ENCODE data around the gene BPI. TPM values are rescaled to one million over a fixed set of nuclear protein-coding genes. Genes with fewer than 3 reads are reported as not detected.

The BPI gene
- total RNA-seq, 1 donor from 2014 or later = not detected

DNA sequence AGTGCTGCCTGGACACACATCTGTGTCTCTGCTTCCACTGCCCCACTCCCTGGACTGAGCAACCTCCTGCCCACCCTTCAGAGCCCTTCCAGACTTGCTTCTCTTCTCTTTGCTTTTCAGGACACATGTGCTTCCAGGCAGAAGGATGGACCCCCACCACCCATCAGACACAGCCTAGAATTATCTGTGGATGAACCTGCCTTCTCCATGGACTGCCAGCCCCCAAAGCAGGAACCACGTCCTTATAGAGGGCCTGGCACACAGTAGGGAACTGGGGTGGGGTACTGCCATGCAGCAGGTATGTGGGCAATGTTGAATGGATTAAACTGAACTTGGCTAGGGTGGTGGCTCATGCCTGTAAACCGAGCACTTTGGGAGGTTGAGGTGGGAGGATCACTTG, 47.0 kb upstream of the BPI start:
- Mint-ChIP-seq H3K4me1 (peaks cover 33% of the 10 kb centered on the region), H3K4me3 (no peak overlapping the region), H3K9me3 (no peaks in the 10 kb centered on the region), H3K36me3 (no peaks in the 10 kb centered on the region), H3K27ac (no peak overlapping the region), H3K27me3 (ENCODE audit: insufficient read depth, low read depth) (peaks cover 9% of the 10 kb centered on the region)
- peaks cover 7% of the 10 kb centered on the region for H3F3A ChIP-seq (ENCODE audit: low read depth)
- no peak overlapping the region for H3K27ac ChIP-seq
- no peak overlapping the region for H3K4me2 ChIP-seq
- H3K4me1 ChIP-seq = peaks cover 18% of the 10 kb centered on the region
- H2AFZ ChIP-seq (replicated peaks) = no peak overlapping the region
- H3K9ac ChIP-seq = no peak overlapping the region
- DNase-seq (ENCODE audit: low spot score) = no peak
- H3K27me3 ChIP-seq = peaks cover 34% of the 10 kb centered on the region
- H3K79me2 ChIP-seq (ENCODE audit: low read depth) = no peaks in the 10 kb centered on the region
- H4K20me1 ChIP-seq (ENCODE audit: low read depth) = no peaks in the 10 kb centered on the region
- no peaks in the 10 kb centered on the region for H3K9me3 ChIP-seq (ENCODE audit: low read depth)
- TF ChIP-seq EZH2phosphoT487 (IDR thresholded peaks at IDR 0.05) = no peak
- H3K36me3 ChIP-seq = no peaks in the 10 kb centered on the region
- H3K4me3 ChIP-seq = no peak overlapping the region

DNA sequence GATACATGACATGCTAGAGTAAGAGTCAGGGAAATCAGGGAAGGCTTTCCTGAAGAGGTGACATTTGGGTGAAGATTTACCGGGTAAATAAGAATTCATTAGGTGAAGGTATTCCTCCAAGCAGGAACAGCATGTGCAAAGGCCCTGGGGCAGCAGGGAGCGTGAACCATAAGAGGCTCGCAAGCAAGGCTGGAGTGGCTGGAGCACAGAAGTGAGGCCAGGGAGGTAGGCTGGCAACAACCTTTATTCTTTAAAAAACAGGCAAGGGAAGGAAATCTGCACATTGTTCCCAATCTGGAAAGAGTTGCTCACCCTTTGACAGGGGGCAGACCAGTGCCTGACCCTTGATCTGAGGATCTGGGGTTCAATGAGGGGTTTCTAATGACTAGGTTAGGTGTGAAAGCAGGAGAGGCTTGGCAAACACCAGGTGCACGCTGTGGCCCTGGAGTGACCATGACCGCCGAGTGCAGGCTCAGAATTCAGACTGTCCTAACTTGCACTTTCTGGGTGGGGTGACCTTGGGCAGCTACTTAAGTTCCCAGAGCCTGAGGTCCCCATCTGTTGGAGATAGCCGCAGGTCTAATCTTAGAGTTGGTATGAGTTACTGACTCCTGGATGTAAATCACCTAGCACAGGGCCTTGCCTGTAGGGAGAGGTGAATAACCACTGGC, 45.3 kb upstream of the BPI start:
- H3K27ac Mint-ChIP-seq = peak overlapping the region; percentile 64
- peaks cover 7% of the 10 kb centered on the region for H3F3A ChIP-seq (ENCODE audit: low read depth)
- DNase-seq (ENCODE audit: low spot score) = no peak
- peaks cover 5% of the 10 kb centered on the region for H3K4me1 ChIP-seq
- H2AFZ ChIP-seq (replicated peaks) = no peak overlapping the region
- TF ChIP-seq EZH2phosphoT487 (IDR thresholded peaks at IDR 0.05) (no peak), EZH2 (IDR thresholded peaks at IDR 0.05) (no peak)
- TF ChIP-seq, protein P1, sequence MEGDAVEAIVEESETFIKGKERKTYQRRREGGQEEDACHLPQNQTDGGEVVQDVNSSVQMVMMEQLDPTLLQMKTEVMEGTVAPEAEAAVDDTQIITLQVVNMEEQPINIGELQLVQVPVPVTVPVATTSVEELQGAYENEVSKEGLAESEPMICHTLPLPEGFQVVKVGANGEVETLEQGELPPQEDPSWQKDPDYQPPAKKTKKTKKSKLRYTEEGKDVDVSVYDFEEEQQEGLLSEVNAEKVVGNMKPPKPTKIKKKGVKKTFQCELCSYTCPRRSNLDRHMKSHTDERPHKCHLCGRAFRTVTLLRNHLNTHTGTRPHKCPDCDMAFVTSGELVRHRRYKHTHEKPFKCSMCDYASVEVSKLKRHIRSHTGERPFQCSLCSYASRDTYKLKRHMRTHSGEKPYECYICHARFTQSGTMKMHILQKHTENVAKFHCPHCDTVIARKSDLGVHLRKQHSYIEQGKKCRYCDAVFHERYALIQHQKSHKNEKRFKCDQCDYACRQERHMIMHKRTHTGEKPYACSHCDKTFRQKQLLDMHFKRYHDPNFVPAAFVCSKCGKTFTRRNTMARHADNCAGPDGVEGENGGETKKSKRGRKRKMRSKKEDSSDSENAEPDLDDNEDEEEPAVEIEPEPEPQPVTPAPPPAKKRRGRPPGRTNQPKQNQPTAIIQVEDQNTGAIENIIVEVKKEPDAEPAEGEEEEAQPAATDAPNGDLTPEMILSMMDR (IDR thresholded peaks at IDR 0.05) = no peak
- H3K4me2 ChIP-seq = no peak overlapping the region
- no peaks in the 10 kb centered on the region for H3K36me3 Mint-ChIP-seq
- H3K27ac ChIP-seq = no peak overlapping the region
- no peak overlapping the region for H3K4me3 ChIP-seq
- no peak overlapping the region for H3K9ac ChIP-seq
- H3K27me3 Mint-ChIP-seq (ENCODE audit: insufficient read depth, low read depth) = peaks cover 9% of the 10 kb centered on the region
- H3K4me3 Mint-ChIP-seq = peak overlapping the region; percentile 17
- no peaks in the 10 kb centered on the region for H3K36me3 ChIP-seq
- no peaks in the 10 kb centered on the region for H3K9me3 Mint-ChIP-seq
- peaks cover 42% of the 10 kb centered on the region for H3K27me3 ChIP-seq
- H3K9me3 ChIP-seq (ENCODE audit: low read depth) = no peaks in the 10 kb centered on the region
- H3K79me2 ChIP-seq (ENCODE audit: low read depth) = no peaks in the 10 kb centered on the region
- H3K4me1 Mint-ChIP-seq = peaks cover 27% of the 10 kb centered on the region
- no peaks in the 10 kb centered on the region for H4K20me1 ChIP-seq (ENCODE audit: low read depth)

DNA sequence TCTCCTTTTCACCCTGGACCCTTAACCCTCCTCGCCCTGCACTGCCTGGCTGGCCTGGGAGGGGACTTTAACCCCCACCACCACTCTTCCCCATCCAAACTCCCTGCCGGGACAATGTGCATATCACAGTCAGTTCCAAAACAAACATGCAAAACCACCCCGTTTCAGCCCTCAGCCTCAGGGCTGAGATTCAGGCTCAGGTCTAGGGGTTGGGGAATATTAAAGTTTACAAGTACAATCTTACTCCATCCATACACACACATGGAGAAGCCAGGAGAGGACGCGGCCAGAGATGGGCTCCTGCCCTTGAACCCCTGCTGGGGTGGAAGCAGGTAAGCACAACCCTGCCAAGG, 44.0 kb upstream of the BPI start:
- Histone ChIP-seq H3K27me3 (peaks cover 42% of the 10 kb centered on the region), H3K27ac (no peak overlapping the region), H4K20me1 (ENCODE audit: low read depth) (no peaks in the 10 kb centered on the region), H3K9me3 (ENCODE audit: low read depth) (no peaks in the 10 kb centered on the region), H3K4me3 (peak overlapping the region; percentile 51), H3K79me2 (ENCODE audit: low read depth) (no peaks in the 10 kb centered on the region), H3K36me3 (no peaks in the 10 kb centered on the region), H3F3A (ENCODE audit: low read depth) (peaks cover 7% of the 10 kb centered on the region), H2AFZ (replicated peaks) (peak overlapping the region; percentile 86), H3K4me1 (peaks cover 5% of the 10 kb centered on the region), H3K9ac (no peak overlapping the region), H3K4me2 (peak overlapping the region; percentile 84)
- no peak for DNase-seq (ENCODE audit: low spot score)
- H3K36me3 Mint-ChIP-seq = peaks cover 3% of the 10 kb centered on the region
- H3K27me3 Mint-ChIP-seq (ENCODE audit: insufficient read depth, low read depth) = peaks cover 9% of the 10 kb centered on the region
- peaks cover 26% of the 10 kb centered on the region for H3K4me1 Mint-ChIP-seq
- TF ChIP-seq EZH2phosphoT487 (IDR thresholded peaks at IDR 0.05) (no peak), EZH2 (IDR thresholded peaks at IDR 0.05) (no peak)
- TF ChIP-seq, protein P1 (IDR thresholded peaks at IDR 0.05) = no peak
- peak overlapping the region; percentile 48 for H3K27ac Mint-ChIP-seq
- peaks cover 4% of the 10 kb centered on the region for H3K9me3 Mint-ChIP-seq
- peak overlapping the region; percentile 74 for H3K4me3 Mint-ChIP-seq

DNA sequence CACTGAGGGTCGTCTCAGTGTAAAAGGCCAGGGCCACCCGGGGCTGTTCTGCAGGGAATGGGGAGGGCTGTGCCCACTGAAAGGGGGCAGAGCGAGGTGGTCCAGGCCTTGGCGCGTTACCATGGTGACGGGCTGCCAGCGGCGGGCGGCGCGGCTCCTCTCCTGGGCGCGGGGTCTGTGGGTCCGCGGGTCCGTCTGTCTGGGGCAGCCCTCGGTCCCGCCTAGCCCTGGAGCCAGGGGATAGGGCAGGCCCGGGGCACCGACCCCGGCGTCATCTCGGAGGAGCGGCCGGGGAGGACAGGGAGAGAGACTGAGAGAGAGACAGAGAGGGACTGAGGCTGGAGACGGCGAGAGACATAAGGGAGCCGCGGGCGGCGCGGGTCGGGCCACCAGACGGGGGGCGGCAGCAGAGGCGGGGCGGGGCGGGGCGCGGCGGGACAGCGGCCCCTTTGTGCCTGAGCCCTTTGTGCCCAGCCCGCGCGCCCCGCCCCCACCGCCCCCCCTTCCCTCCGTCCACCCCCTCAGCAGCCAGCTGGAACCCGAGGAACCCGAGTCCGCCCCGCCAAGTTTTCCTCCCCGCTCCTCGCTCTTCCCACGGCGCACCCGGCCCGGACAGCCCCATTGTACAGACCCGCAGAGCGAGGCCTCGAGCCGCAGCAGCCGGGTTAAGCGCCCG, 43.4 kb upstream of the BPI start, which contains the start of gene KIAA1755:
Gene KIAA1755 (minus strand): TSS at position 358 of the 676 bp plus-strand sequence. CDS start 235 bp downstream, at position 123.
- Histone ChIP-seq H3K4me2 (peak within 1 kb of the TSS; percentile 84), H3K27me3 (peaks cover 45% of the 10 kb centered on the region), H3F3A (ENCODE audit: low read depth) (peaks cover 7% of the 10 kb centered on the region), H3K36me3 (no peaks in the 10 kb centered on the region), H3K4me3 (peak within 1 kb of the TSS; percentile 51), H4K20me1 (ENCODE audit: low read depth) (no peaks in the 10 kb centered on the region), H3K9me3 (ENCODE audit: low read depth) (no peaks in the 10 kb centered on the region), H2AFZ (replicated peaks) (peak within 1 kb of the TSS; percentile 86), H3K9ac (no peak within 1 kb of the TSS), H3K4me1 (peaks cover 5% of the 10 kb centered on the region), H3K27ac (no peak within 1 kb of the TSS), H3K79me2 (ENCODE audit: low read depth) (no peaks in the 10 kb centered on the region)
- H3K4me1 Mint-ChIP-seq = peaks cover 26% of the 10 kb centered on the region
- H3K4me3 Mint-ChIP-seq = peak within 1 kb of the TSS; percentile 81
- peak within 1 kb of the TSS; percentile 48 for H3K27ac Mint-ChIP-seq
- peaks cover 3% of the 10 kb centered on the region for H3K36me3 Mint-ChIP-seq
- peaks cover 6% of the 10 kb centered on the region for H3K9me3 Mint-ChIP-seq
- peaks cover 9% of the 10 kb centered on the region for H3K27me3 Mint-ChIP-seq (ENCODE audit: insufficient read depth, low read depth)
- DNase-seq (ENCODE audit: low spot score) = peak; percentile 65
- TF ChIP-seq EZH2phosphoT487 (IDR thresholded peaks at IDR 0.05) (no peak), EZH2 (IDR thresholded peaks at IDR 0.05) (peak; percentile 60)
